ENCODE results near the gene SPTLC2. TPM values are rescaled to one million over a fixed set of nuclear protein-coding genes. Genes with fewer than 3 reads are reported as not detected.

SPTLC2 gene
- total RNA-seq, 1 experiment from 2014 or later = 44.7 TPM

DNA sequence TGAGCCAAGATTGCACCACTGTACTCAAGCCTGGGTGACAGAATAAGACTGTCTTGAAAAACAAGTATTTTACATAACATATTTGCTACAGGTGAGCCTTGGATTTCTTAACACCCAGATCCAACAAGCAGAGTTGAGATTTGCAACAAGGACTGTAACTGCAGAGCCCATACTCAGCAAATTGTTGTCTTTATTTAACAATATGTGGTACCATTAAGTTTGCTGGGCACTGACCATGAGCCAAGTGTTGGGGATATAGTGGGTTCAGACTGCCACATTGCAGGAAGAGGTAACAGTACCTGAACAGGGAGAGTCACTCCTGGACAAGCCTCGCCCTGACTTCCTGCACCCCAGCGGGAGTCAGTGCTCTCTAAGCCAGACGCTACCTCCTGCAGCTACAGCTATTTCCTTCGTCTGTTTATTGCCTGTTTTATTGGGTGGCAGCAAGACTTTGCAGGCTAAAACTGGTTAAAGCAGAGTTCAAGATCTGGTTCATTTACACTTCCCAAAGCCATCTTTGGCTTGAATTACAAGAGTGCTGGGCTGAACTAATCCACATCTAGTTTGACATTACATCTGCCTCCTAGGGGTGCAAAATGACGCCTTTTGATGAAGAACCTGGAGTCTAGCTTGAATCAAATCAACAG is 146.1 kb downstream of the SPTLC2 start:
- no peak for DNase-seq (ENCODE audit: low read depth, low spot score)
- Histone ChIP-seq H3K4me2 (ENCODE audit: low read length) (no peak overlapping the region), H3K9me3 (ENCODE audit: control insufficient read depth in 1 of 2, insufficient read depth in 1 of 2, low read depth in 1 of 2, low read length in 2 of 2) (no peaks in the 10 kb centered on the region), H3K4me1 (ENCODE audit: control insufficient read depth in 1 of 2, insufficient read depth in 2 of 2, low read length in 2 of 2) (no peaks in the 10 kb centered on the region), H4K20me1 (ENCODE audit: insufficient read depth) (no peaks in the 10 kb centered on the region), H3K4me3 (replicated peaks in 1 of 2; ENCODE audit: low read depth in 1 of 2, low read length in 2 of 2) (no peak overlapping the region), H3K36me3 (ENCODE audit: control insufficient read depth in 1 of 2, insufficient read depth in 2 of 2, low read length in 2 of 2) (peaks cover 29 to 32% of the 10 kb centered on the region in 2 experiments; a peak in 3 of 4 replicates), H3K27ac (ENCODE audit: low read depth, low read length) (no peak overlapping the region), H3K27me3 (ENCODE audit: insufficient read depth, low read length) (0 out of 2 replicates have a peak, but pooled peaks cover 4% of the 10 kb centered on the region), H3K9ac (ENCODE audit: low read length) (no peak overlapping the region), H3K79me2 (ENCODE audit: insufficient read depth, low read length) (peaks cover 3% of the 10 kb centered on the region; the same call in 1 of the 2 replicates), H3K9me2 (ENCODE audit: insufficient read depth) (no peaks in the 10 kb centered on the region), H2AFZ (ENCODE audit: low read depth, low read length, poor library complexity, severe bottlenecking) (no peak overlapping the region)
- no peak; the same call in 1 of the 2 replicates for ATAC-seq
- ChIA-PET POLR2A (no interaction called here), RAD21 (ENCODE audit: low non-redundant PET in 1 of 2, low total read pairs in 2 of 2, uncharacterized antibody in 2 of 2, unreplicated experiment in 2 of 2) (no interaction called here), CTCF (no interaction called here)
- no TSS peak for BruUV-seq (replicated peaks)
- TF ChIP-seq FOSL1 (IDR thresholded peaks at IDR 0.05; ENCODE audit: low read depth) (no peak), SRF (IDR thresholded peaks at IDR 0.05; ENCODE audit: low read depth) (no peak), CEBPB (IDR thresholded peaks at IDR 0.05; ENCODE audit: low read depth) (no peak), SIN3A (IDR thresholded peaks at IDR 0.05; ENCODE audit: low read depth) (no peak), CBX3 (IDR thresholded peaks at IDR 0.05; ENCODE audit: low read depth) (no peak), ZFX (IDR thresholded peaks at IDR 0.05) (no peak)
- TF ChIP-seq, protein P1, sequence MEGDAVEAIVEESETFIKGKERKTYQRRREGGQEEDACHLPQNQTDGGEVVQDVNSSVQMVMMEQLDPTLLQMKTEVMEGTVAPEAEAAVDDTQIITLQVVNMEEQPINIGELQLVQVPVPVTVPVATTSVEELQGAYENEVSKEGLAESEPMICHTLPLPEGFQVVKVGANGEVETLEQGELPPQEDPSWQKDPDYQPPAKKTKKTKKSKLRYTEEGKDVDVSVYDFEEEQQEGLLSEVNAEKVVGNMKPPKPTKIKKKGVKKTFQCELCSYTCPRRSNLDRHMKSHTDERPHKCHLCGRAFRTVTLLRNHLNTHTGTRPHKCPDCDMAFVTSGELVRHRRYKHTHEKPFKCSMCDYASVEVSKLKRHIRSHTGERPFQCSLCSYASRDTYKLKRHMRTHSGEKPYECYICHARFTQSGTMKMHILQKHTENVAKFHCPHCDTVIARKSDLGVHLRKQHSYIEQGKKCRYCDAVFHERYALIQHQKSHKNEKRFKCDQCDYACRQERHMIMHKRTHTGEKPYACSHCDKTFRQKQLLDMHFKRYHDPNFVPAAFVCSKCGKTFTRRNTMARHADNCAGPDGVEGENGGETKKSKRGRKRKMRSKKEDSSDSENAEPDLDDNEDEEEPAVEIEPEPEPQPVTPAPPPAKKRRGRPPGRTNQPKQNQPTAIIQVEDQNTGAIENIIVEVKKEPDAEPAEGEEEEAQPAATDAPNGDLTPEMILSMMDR (IDR thresholded peaks at IDR 0.05 in 2 of 3, conservative IDR thresholded peaks at IDR 0.05 in 1 of 3; ENCODE audit: borderline replicate concordance in 1 of 3, insufficient read depth in 1 of 3, low read depth in 2 of 3, low read length in 2 of 3) = no peak
- intact Hi-C loops (cut with micrococcal nuclease) = no loop called here

DNA sequence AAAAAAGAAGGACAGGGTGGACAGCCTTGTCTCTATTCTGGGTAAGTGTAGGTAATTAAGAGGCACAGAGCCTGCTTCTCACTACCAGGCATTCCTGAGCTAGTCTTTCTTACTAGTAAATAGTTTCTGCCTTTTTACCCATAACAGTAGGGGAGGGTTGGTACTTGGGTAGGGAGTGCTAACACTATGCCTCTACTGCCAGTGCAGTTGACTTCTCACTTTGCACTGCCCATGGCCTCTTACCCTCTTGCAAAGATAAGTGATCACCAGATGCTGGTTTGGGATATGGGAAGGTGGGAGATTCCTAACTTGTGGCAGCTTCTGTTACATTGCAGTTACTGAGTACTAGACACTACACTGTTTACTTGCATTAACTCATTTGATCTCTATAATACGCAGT is 146.9 kb downstream of the SPTLC2 start:
- intact Hi-C loops (cut with micrococcal nuclease) = no loop called here
- H3K4me3 ChIP-seq (replicated peaks in 1 of 2; ENCODE audit: low read depth in 1 of 2, low read length in 2 of 2) = no peak overlapping the region
- H3K27ac ChIP-seq (ENCODE audit: low read depth, low read length) = no peak overlapping the region
- no peaks in the 10 kb centered on the region for H3K4me1 ChIP-seq (ENCODE audit: control insufficient read depth in 1 of 2, insufficient read depth in 2 of 2, low read length in 2 of 2)
- H3K9me3 ChIP-seq (ENCODE audit: control insufficient read depth in 1 of 2, insufficient read depth in 1 of 2, low read depth in 1 of 2, low read length in 2 of 2) = no peaks in the 10 kb centered on the region
- ChIA-PET RAD21 (ENCODE audit: low non-redundant PET in 1 of 2, low total read pairs in 2 of 2, uncharacterized antibody in 2 of 2, unreplicated experiment in 2 of 2) (no interaction called here), CTCF (interaction anchor here (1.5 kb wide), 1 partner anchor 11 kb away, joined by 5 read pairs; no protein-coding TSS in a partner anchor), POLR2A (no interaction called here)
- H3K9me2 ChIP-seq (ENCODE audit: insufficient read depth) = no peaks in the 10 kb centered on the region
- ATAC-seq (0 out of 2 replicates have a peak, but pooled peaks have one; percentile 13), DNase-seq (ENCODE audit: low read depth, low spot score) (no peak)
- peaks cover 37 to 39% of the 10 kb centered on the region in 2 experiments; a peak in 3 of 4 replicates for H3K36me3 ChIP-seq (ENCODE audit: control insufficient read depth in 1 of 2, insufficient read depth in 2 of 2, low read length in 2 of 2)
- no TSS peak for BruUV-seq (replicated peaks)
- H3K27me3 ChIP-seq (ENCODE audit: insufficient read depth, low read length) = 0 out of 2 replicates have a peak, but pooled peaks cover 4% of the 10 kb centered on the region
- H3K9ac ChIP-seq (ENCODE audit: low read length) = no peak overlapping the region
- no peak overlapping the region for H3K4me2 ChIP-seq (ENCODE audit: low read length)
- no peak overlapping the region for H2AFZ ChIP-seq (ENCODE audit: low read depth, low read length, poor library complexity, severe bottlenecking)
- H3K79me2 ChIP-seq (ENCODE audit: insufficient read depth, low read length) = peaks cover 4% of the 10 kb centered on the region; the same call in 1 of the 2 replicates
- H4K20me1 ChIP-seq (ENCODE audit: insufficient read depth) = no peaks in the 10 kb centered on the region
- TF ChIP-seq EGR1 (IDR thresholded peaks at IDR 0.05; ENCODE audit: low read depth) = no peak
- no peak for TF ChIP-seq CEBPB (IDR thresholded peaks at IDR 0.05; ENCODE audit: low read depth)
- TF ChIP-seq, protein P2, sequence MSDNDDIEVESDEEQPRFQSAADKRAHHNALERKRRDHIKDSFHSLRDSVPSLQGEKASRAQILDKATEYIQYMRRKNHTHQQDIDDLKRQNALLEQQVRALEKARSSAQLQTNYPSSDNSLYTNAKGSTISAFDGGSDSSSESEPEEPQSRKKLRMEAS (IDR thresholded peaks at IDR 0.05) = no peak
- TF ChIP-seq POLR2A (IDR thresholded peaks at IDR 0.05; ENCODE audit: borderline replicate concordance, extremely low read depth, insufficient read depth, insufficient read length) = no peak
- no peak for TF ChIP-seq CBX3 (IDR thresholded peaks at IDR 0.05; ENCODE audit: low read depth)
- no peak for TF ChIP-seq SRF (IDR thresholded peaks at IDR 0.05; ENCODE audit: low read depth)
- no peak for TF ChIP-seq RAD21 (IDR thresholded peaks at IDR 0.05; ENCODE audit: low read depth)
- TF ChIP-seq FOSL1 (IDR thresholded peaks at IDR 0.05; ENCODE audit: low read depth) = no peak
- no peak for TF ChIP-seq POLR2AphosphoS5 (IDR thresholded peaks at IDR 0.05; ENCODE audit: low read depth, low read length)
- TF ChIP-seq, protein P3, sequence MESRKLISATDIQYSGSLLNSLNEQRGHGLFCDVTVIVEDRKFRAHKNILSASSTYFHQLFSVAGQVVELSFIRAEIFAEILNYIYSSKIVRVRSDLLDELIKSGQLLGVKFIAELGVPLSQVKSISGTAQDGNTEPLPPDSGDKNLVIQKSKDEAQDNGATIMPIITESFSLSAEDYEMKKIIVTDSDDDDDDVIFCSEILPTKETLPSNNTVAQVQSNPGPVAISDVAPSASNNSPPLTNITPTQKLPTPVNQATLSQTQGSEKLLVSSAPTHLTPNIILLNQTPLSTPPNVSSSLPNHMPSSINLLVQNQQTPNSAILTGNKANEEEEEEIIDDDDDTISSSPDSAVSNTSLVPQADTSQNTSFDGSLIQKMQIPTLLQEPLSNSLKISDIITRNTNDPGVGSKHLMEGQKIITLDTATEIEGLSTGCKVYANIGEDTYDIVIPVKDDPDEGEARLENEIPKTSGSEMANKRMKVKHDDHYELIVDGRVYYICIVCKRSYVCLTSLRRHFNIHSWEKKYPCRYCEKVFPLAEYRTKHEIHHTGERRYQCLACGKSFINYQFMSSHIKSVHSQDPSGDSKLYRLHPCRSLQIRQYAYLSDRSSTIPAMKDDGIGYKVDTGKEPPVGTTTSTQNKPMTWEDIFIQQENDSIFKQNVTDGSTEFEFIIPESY (IDR thresholded peaks at IDR 0.05; ENCODE audit: extremely low read depth, insufficient replicate concordance, low read length) = no peak
- no peak for TF ChIP-seq ZFX (IDR thresholded peaks at IDR 0.05)
- no peak for TF ChIP-seq SP1 (IDR thresholded peaks at IDR 0.05; ENCODE audit: low read depth)
- no peak for TF ChIP-seq JUND (IDR thresholded peaks at IDR 0.05)
- TF ChIP-seq SIN3A (IDR thresholded peaks at IDR 0.05; ENCODE audit: low read depth) = no peak
- TF ChIP-seq, protein P4, sequence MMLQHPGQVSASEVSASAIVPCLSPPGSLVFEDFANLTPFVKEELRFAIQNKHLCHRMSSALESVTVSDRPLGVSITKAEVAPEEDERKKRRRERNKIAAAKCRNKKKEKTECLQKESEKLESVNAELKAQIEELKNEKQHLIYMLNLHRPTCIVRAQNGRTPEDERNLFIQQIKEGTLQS (IDR thresholded peaks at IDR 0.05) = no peak
- no peak for TF ChIP-seq EZH2phosphoT487 (IDR thresholded peaks at IDR 0.05; ENCODE audit: borderline replicate concordance)
